ENCODE measurements around the gene CABLES1. TPM values are rescaled to one million over a fixed set of nuclear protein-coding genes. Genes with fewer than 3 reads are reported as not detected.
A peak's percentile ranks its signal among the peaks of the same experiment; 100 is the strongest.

CABLES1 gene
- total and polyA plus RNA-seq, 2 of the 4 experiments (the other 2 are of a cell fraction) = 4.7 to 5.7 TPM

GRCh38 chr18:23228102-23229061 lies 93.1 kb downstream of the CABLES1 start:
- WGBS, 2 experiments (ENCODE audit: extremely low coverage in 2 of 2, insufficient read length in 1 of 2) = no CpG with 5 or more reads among the region's 7 CpGs
- in situ Hi-C loops (cut with MboI; ENCODE audit: low sequenced_read_pairs) (no loop called here), intact Hi-C loops (cut with micrococcal nuclease) (loop anchor here (5.0 kb wide), 3 partner anchors 74 to 196 kb away; partner anchors contain the start of gene CABLES1), dilution Hi-C loops (cut with HindIII; ENCODE audit: low sequenced_read_pairs, unreplicated experiment) (no loop called here)
- H3K18ac ChIP-seq (ENCODE audit: low read depth, low read length) = peak overlapping the region; percentile 82
- H2AK9ac ChIP-seq (replicated peaks; ENCODE audit: low read depth, low read length, poor library complexity) = no peak overlapping the region
- peaks cover 38% of the 10 kb centered on the region for H3K4me1 ChIP-seq (ENCODE audit: control insufficient read depth, insufficient read depth, low read length)
- peak overlapping the region; percentile 78 for H2AK5ac ChIP-seq (ENCODE audit: low read depth, low read length)
- H3K23ac ChIP-seq (ENCODE audit: low read depth, low read length) = no peak overlapping the region
- peak overlapping the region; percentile 35; the same call in 1 of the 2 replicates for H4K91ac ChIP-seq (ENCODE audit: insufficient read depth, low read depth, low read length)
- peak overlapping the region; percentile 88 for H4K5ac ChIP-seq (ENCODE audit: low read depth, low read length)
- peaks cover 13% of the 10 kb centered on the region for H3K36me3 ChIP-seq (ENCODE audit: control insufficient read depth, insufficient read depth, low read length)
- H3K14ac ChIP-seq (replicated peaks; ENCODE audit: low read depth, low read length) = peak overlapping the region; percentile 69; the same call in 1 of the 2 replicates
- no peaks in the 10 kb centered on the region for H3K27me3 ChIP-seq (ENCODE audit: control insufficient read depth, insufficient read depth, low read length)
- peak overlapping the region; percentile 60; the same call in 1 of the 2 replicates for H2BK20ac ChIP-seq (ENCODE audit: low read depth, low read length)
- BruUV-seq (replicated peaks) = no TSS peak
- peak overlapping the region; percentile 31 for H2BK5ac ChIP-seq (ENCODE audit: low read depth, low read length, poor library complexity, severe bottlenecking)
- 0 out of 2 replicates have a peak overlapping the region, but pooled peaks have one; percentile 18 for H3K9ac ChIP-seq (ENCODE audit: low read depth, low read length)
- H3K79me1 ChIP-seq (ENCODE audit: low read depth in 1 of 2, low read length in 2 of 2) = peaks cover 9 to 37% of the 10 kb centered on the region in 2 experiments; a peak in 3 of 4 replicates
- H3K4ac ChIP-seq (ENCODE audit: low read depth, low read length) = peak overlapping the region; percentile 44
- peaks cover 27% of the 10 kb centered on the region for H3K9me1 ChIP-seq (ENCODE audit: insufficient read depth, low read length)
- peaks cover 11% of the 10 kb centered on the region; the same call in 1 of the 2 replicates for H4K20me1 ChIP-seq (ENCODE audit: insufficient read depth, low read length)
- no peaks in the 10 kb centered on the region for H3K9me3 ChIP-seq (ENCODE audit: control insufficient read depth, insufficient read depth, low read length)
- no peak overlapping the region for H2AFZ ChIP-seq (replicated peaks; ENCODE audit: low read length, poor library complexity)
- TF ChIP-seq USF2 (IDR thresholded peaks at IDR 0.05; ENCODE audit: low read depth, low read length) = no peak
- no peak for TF ChIP-seq FOS (IDR thresholded peaks at IDR 0.05; ENCODE audit: low read depth, low read length)
- no peak for TF ChIP-seq BHLHE40 (IDR thresholded peaks at IDR 0.05; ENCODE audit: low read depth, low read length)
- no peak for TF ChIP-seq NFE2L2 (IDR thresholded peaks at IDR 0.05; ENCODE audit: low read depth, low read length)
- TF ChIP-seq MXI1 (IDR thresholded peaks at IDR 0.05; ENCODE audit: borderline replicate concordance, low read depth, low read length) = no peak
- no peak for TF ChIP-seq RCOR1 (IDR thresholded peaks at IDR 0.05; ENCODE audit: insufficient replicate concordance, low read length)
- no peak for TF ChIP-seq MAZ (IDR thresholded peaks at IDR 0.05; ENCODE audit: borderline replicate concordance, low read depth, low read length)
- no peak for TF ChIP-seq MAFK (IDR thresholded peaks at IDR 0.05; ENCODE audit: low read depth, low read length)
- no peak for TF ChIP-seq RAD21 (IDR thresholded peaks at IDR 0.05; ENCODE audit: low read length)
- no peak for TF ChIP-seq SMC3 (IDR thresholded peaks at IDR 0.05; ENCODE audit: low read depth, low read length)
- TF ChIP-seq RFX5 (IDR thresholded peaks at IDR 0.05; ENCODE audit: low read depth, low read length) = no peak
- TF ChIP-seq POLR2A (IDR thresholded peaks at IDR 0.05; ENCODE audit: low read depth, low read length) = no peak
- no peak for TF ChIP-seq CHD1 (IDR thresholded peaks at IDR 0.05; ENCODE audit: low read depth, low read length)
- POLR2A ChIA-PET (ENCODE audit: unreplicated experiment) = no interaction called here
- H2BK120ac ChIP-seq (ENCODE audit: low read depth, low read length) = peak overlapping the region; percentile 44; the same call in 1 of the 2 replicates
- ATAC-seq (ENCODE audit: low read depth) (no peak), DNase-seq (peak; percentile 75)
- no peak overlapping the region for H3K56ac ChIP-seq (ENCODE audit: extremely low read depth, insufficient read depth, low read length)
- CTCF ChIA-PET = interaction anchor here (1.1 kb wide), 1 partner anchor 196 kb away, joined by 4 read pairs; no protein-coding TSS in a partner anchor
- peak overlapping the region; percentile 84; the same call in 1 of the 3 replicates for H2BK15ac ChIP-seq (ENCODE audit: low read depth, low read length)
- H4K8ac ChIP-seq (ENCODE audit: low read depth in 2 of 2, low read length in 2 of 2) = peak overlapping the region; percentile 20 to 27; a peak in 2 of 4 replicates
- H3K27ac ChIP-seq (ENCODE audit: insufficient read depth, low read length) = peak overlapping the region; percentile 72
- H3K4me3 ChIP-seq (ENCODE audit: insufficient read depth, low read depth, low read length) = no peak overlapping the region
- H3K4me2 ChIP-seq (ENCODE audit: low read depth, low read length) = no peak overlapping the region
